GM19438 (cell line): ENCODE data around the gene RPS15.
A peak's percentile ranks its signal among the peaks of the same experiment; 100 is the strongest.
"Not testable (repeated sequence)": the region's sequence is repeated elsewhere in the genome, so short reads cannot be mapped to it uniquely, and the experiment has no call there.

Experiments
- ATAC-seq: cut with Tn5 transposase; IDR thresholded peaks from one replicate; pipeline ENCODE4 v1.9.1; 2021; ENCODE audit warnings: low read depth; ENCODE audit not compliant: unreplicated experiment

Gene RPS15

DNA sequence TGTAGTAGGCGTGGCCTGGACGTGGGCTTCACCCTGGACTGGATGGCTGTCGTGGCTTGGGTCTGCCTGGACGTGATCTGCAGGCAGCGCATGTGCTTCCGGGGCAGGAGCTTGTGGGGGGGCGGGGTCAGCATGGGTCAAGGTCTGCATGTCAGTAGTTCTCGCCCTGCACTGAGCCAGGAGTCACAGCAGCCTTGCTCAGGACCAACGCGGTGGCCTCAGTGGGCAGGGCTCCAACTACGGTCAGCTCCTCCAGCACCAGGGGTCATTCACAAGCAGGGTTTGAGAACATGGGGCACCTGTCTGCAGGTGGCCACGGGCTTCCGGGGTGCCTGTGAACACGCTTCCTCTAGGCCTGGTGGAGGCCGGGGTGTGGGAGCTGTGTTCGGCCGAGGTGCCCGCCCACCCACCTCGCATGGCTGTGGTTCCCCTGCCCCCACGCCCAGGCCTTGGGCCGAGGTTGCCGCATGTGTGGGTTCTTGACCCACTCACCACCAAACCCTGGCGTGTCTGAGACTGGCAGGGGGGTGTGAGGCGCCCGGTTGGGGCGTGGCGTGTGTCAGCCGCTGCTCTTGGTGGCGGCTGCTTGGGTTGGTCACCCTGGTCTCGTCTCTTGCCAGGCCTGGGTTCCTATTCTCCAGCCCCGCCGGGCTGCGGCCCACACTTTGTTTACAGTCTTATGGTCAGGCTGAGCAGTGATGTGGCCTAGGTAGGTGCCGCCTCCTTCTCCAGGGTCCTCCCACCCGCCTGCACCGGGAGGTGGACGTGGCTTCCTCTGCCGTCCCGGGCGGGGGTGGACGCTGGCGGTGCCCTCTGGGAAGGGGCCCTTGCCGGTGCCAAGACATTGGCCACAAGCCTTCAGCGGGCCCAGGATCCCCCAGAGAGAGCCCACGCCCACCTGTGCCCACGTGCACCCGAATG lies 4.8 kb upstream of the RPS15 start:
- no peak for ATAC-seq

DNA sequence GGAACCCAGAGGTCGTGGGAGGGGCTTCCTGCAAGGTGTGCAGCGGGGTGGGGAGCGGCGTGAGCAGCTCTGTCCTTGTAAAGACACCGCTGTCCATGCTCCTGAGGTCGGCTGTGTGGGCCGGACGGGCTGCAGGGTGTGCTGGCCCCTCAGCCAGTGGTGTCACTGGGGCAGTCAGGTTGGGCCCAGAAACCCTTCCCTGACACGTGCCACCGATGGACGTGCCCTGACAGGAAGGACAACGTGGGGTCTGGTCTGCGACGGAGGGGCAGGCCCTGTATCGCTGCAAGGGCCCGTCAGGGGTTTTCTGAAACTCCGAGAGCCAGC lies 4.2 kb upstream of the RPS15 start:
- no peak for ATAC-seq

DNA sequence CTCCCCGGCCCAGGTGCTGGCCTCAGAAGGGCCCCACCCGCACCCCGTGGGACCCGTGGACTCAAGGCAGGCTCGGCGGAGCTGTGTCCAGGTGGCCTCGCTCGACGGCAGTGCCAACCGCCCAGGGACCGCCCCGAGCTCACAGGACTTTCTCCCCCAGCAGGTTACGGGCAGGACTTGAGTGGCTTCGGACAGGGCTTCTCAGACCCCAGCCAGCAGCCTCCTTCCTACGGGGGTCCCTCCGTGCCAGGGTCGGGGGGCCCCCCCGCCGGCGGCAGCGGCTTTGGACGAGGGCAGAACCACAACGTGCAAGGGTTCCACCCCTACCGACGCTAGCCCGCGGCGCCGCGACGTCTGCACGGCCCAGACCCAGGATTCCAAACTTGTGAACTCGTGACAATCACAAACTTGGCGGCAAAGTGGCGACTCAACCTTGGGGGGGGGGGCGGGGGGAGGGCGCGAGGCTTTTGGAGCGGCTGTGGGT lies 3.6 kb upstream of the RPS15 start:
- no peak for ATAC-seq

DNA sequence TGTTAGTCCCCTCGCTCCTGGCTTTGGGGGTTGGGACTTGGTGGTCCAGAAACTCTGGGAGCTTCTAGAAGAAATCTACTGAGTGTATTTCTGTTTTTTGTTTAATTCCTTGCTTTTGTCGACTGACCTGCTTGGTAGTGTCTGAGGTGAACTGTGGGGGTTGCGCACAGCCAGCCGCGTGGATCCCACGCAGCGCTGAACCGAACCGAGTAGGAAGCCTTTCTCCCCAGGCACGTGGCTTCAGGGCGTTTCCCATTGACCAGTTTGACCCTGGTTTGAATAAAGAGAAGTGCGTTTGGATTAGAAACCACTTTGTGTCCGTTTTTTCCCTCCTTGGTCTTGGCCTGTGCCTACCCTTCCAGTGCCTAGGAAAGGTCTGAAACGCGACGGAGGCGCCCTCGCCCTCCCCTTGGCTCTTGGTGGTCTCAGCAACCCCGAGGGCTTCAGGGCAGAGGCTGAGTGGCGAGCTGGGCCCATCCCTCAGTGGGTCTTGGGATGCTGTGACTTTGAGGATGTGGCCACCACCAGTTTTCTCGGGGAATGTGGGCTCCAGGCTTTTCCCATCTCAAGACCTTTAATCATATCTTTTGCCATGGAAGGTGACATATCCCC lies 2.7 kb upstream of the RPS15 start:
- no peak for ATAC-seq

DNA sequence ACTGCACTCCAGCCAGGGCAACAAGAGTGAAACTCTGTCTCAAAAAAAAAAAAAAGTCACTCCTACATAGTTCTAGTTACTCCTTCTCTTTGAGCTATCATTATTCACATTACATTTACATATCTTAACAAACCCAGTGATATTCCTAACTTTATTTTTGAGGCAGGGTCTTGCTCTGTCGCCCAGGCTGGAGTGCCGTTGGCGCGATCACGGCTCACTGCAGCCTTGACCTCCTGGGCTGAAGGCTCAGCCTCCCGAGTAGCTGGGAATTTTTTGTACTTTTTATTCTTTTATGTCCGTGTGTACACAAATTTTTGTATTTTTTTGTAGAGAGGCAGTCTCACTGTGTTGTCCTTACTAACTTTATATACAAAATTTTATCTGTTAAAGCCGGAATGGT lies 587 bp upstream of the RPS15 start:
- no peak for ATAC-seq

DNA sequence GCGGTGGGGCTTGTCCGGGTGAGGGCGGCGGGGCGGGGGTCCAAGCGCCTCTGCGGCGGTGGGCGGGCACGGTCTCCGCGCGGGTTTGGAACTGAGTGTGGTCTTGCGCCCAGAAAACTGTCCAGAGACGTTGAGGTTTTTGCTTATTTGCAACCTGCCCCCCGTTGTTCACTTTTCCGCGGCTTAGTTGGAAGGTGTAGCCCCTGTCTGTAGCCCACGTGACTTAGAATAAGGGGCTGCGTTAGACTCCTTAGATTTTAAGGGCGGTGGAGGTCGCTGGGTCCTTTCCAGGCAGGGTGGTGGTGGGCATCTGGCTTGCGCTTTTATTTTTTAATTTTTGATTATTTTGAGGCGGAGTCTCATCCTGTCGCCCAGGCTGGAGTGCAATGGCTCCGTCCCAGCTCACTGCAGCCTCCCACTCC lies 748 bp downstream of the RPS15 start:
- no peak for ATAC-seq

DNA sequence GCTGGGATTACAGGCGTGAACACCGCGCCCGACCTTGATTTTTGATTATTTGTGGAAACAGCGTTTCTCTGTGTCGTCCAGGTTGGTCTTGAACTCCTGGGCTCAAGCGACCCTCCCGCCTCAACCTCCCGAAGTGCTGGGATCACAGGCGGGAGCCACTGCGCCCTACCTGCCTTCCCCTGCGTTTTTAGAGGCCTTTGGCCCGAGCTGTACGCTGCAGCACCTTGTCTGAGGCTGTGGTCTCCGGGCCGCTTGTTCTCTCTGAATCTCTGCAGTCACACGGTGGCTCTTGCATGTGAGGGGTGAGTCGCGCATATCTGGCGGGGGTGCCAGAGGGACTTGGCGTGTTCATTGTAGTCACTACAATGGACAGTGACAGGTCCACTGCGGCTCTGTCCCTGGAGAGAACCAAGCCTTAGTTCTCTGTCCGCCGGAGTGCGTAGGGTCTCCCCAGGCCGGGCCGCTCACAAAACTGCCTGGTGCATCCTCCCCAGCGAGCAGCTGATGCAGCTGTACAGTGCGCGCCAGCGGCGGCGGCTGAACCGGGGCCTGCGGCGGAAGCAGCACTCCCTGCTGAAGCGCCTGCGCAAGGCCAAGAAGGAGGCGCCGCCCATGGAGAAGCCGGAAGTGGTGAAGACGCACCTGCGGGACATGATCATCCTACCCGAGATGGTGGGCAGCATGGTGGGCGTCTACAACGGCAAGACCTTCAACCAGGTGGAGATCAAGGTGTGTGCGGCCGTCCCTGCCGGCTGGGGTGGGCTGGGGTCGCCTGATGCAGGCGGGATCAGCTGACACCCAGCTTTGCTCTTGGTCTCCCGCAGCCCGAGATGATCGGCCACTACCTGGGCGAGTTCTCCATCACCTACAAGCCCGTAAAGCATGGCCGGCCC lies 1.6 kb downstream of the RPS15 start:
- ATAC-seq = not testable (repeated sequence)

DNA sequence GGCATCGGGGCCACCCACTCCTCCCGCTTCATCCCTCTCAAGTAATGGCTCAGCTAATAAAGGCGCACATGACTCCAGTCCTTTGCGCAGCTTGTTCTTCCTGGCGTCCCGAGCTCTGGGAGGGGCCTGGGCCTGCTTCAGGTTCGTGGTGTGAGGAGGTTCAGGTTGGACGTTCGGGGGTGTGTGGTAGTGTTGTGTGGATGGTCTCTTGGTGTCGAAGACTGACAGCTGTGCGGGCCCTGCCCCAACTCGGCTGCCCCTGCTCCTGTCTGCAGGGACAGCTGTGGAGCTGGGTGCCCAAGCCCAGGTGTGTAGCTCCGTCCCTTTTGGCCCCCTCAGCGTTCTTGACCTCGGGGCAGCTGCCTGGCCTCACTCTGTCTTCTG lies 2.2 kb downstream of the RPS15 start:
- ATAC-seq = no peak

DNA sequence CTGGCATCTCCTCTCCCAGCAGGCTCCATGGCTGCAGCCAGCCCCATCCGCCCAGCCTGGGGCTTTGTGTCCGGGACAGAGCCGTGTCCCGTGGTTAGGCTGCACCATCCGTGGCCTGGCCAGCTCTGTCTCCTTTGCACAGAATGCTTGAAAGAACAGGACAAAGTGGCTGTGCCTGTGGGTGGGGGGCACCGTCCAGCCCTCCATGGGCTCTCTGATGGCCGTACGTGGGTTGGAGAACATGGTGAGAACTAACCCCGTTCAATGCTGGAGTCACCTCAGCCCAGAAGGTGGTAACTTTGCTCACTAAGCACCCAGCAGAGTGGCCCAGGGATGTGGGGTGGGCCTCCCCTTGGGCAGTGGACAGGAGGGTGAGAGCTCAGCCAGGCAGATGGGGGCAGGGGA lies 2.8 kb downstream of the RPS15 start:
- ATAC-seq = no peak

DNA sequence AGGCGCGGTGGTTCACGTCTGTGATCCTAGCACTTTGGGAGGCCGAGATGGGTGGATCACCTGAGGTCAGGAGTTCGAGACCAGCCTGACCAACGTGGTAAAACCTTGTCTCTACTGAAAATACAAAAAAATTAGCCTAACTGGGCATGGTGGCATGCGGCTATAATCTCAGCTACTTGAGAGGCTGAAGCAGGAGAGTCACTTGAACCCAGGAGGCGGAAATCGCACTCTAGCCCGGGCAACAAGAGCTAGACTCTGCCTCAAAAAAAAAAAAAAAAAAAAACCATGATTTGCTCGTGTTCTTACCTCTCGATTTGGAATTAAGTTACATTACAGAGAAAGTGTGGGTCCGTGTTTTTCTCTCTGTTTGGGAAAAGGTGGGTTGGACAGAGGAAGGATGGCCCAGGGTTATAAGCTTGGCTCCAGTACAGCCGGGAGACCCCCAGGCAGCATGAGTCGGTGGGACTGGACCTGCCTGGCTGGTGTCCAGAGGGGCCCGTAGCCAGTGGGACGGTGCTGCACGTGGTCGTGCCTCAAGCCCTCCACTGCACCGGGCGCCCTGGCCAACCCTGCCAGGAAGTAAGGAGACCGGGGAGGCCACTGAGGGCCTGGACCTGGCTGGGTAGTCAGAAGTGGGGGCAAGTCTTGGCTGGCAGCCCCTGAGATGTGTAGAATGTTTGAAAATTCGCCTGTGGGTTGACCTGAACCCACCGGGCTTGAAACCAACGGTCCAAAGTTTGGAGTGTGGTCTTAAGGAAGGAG lies 3.7 kb downstream of the RPS15 start:
- no peak for ATAC-seq

DNA sequence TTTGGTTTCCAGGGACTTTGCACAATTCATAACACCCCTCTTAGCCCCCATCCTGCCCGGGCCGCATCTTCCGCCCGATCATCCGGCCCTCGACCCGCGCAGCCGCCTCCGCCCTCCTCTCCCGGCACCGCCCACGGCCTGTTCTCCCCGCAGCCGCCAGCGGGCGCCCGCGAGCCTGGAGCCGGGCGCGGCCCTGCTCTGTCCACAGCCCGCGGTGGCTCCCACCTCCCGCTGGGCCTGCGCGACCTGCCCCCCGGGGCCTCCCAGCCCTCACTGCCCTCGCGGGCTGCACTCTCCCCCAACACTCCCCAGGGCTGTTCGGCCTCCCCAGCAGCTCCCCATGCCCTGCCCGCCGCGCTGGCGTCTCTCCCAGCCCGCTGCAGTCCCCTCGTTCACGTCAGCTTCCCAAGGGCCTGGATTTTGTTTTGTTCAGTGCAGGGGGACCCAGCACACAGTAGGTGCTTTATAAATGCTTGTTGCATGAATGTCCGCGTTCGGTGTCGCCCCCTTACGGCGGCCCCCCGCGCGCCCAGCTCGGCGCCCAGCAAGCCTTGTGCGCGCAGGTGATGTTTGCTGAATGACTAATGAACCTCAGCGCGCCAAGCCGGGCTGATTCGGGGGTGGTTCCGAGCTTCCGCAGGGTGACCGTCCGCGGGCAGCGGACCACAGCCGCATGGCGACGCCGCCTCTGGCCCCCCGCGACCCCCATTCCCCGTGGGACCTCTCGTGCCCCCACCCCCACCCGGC lies 7.2 kb downstream of the RPS15 start:
- ATAC-seq = peak; percentile 71

DNA sequence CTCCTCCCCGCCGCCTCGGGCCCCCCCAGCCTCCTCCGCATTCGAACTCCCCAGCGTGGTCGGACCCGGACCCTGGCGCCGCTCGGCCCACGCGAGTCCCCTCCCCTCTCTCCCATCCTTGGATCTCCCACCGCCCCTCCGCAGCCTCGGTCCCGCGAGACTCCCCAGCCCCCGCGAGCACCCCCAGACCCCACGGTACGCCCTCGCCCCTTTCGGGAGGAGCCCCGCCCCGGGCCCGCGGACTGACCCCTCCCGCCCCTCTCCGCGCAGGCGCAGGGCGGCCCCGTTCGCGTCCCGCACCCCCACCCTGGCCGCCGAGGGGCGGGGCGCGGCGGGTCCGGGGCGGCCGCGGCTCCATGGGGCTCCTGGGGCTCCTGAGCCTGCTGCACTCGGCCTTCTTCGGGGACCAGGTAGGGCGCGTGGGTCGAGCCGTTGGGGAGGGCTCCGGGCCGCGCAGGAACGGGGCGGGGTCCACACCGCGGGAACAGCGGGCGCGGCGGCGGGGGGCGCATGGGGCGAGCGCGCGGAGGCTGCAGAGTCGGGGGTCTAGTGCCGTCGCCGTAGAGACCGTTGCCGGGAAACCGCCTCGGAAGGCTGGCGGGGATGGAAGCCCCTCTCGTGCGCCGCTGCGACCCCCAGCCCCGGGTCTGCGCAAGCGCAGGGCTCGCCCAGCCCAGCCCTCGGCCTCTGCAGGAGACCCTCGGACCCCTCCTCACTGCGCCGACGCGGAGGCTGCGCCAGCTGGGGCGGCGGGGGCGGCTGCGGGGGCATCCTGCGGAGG lies 7.9 kb downstream of the RPS15 start:
- ATAC-seq = no peak

DNA sequence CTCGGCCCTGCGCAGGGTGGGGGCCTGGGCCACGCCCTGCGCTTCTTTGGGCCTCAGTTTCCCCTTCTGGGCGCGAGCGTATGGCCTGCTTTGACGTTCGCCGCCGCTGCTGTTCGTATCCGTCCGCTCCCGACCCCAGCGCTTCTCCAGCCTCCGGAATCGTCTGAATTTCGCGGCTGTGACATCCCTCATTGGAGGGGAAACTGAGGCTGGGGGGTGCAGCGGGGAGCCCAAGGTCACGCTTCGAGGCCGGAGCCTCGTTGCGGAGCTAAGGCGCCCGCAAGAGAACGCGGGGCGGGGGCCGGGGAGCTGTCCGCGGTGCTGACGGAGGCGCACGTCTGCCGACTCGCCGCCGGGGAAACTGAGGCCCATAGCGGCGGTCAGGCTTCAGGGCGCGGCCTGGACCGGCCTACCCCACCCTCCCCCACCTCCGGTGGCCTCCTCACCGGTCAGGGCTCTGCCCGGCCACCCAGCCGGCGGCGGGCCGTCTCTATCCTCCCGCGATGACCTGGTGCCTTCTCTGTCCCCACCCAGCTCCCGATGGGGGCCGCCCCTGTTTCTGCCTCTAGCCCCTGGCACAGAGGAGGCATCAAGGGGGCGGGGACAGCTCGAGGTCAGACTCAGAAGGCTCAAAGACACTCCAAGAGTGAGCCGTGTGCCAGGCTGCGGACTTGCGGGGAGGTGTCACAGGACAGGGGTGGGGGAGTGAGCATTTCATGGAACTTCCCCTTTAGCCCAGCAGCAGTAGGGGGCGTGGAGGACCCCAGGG lies 8.7 kb downstream of the RPS15 start:
- no peak for ATAC-seq

DNA sequence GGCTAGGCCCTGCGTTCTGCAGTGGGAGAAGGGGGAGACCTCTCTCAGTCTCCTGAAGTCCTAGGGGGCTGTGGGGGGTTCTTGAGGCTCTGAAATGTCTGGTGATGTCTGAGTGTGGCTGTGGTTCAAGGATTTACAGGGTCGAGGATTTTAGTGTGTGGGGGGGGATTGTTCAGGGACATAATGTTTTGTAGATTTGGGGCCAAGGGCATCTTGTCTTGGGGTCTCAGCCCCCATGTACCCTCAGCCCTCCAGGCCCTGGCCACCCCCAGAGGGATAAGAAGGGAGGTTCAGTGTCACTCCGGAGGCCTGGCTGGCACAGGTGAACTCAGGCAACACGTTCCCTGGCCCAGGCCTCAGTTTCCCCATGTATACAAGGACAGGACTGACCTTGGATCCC lies 9.3 kb downstream of the RPS15 start:
- ATAC-seq = no peak

DNA sequence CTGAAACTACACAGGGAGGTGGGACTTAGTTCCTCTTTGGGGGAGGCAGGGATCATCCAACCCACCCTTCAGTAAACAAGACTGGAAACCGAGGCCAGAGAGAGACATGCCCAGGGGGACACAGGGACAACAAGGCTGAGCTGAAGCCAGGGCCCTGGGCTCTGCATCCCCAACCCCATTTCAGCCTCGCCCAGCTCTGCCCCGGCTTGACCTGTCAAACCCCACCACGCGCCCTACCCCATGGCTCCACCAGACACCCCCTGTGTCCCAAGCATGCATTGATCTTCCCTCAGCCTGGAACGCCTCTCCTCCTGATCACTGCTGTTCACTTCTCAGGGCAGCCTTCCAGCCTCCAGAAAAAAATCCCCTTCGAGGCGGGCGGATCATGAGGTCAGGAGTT lies 9.7 kb downstream of the RPS15 start:
- ATAC-seq = no peak

DNA sequence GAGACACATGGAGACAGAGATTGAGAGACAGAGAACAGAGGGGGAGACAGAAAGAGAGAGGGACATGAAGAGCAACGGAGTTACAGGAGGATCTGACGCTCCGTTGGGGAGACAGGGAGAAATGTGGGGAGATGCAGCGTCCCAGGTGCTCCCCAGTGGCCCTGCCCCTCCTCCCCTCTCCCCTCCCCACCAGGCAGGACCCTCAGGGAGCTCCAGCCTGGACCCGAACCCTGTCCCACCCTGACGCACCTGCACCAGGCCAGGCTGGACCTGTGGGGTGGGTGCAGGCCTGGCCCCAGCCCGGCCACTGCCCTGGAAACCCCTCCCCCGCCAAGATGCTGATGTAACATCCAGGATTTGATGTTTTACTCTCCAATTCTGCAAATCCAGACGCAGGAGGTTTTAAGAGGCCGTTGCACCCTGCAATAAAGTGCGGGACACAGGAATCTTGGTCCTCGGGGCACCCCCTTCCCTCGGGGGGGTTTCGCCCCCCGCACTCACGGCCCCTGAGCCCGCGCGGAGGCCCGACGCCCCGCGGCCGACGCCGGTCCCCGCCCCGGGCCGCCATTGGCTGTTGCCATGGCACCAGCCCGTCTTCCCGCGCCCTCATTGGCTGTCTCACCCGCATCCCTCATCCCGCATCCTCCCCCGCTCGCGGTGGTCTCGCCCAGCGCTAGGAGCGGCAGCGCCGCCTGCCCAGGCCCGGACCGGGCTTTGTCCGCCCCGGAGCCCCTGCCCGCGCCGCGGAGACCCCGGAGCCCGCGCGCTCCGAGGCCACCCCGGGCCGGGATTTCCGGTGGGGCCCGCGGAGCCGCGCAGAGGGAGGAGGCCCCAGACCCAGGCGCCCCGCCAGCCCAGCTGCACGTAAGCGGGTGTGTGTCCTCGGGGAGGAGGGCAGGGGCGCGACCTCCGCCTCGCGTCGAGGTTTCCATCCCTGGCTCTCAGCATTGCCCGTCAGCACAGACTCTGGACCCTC lies 11.6 kb downstream of the RPS15 start, which contains the start of gene APC2:
Gene APC2 (plus strand): TSS at position 655 of the 976 bp plus-strand sequence. CDS start 2,881 bp downstream, outside the sequence.
- no peak for ATAC-seq
